ENCODE data around the gene NCSTN. TPM values are rescaled to one million over a fixed set of nuclear protein-coding genes. Genes with fewer than 3 reads are reported as not detected.

NCSTN gene
- total RNA-seq, 1 experiment from 2014 or later = 58.0 TPM

DNA sequence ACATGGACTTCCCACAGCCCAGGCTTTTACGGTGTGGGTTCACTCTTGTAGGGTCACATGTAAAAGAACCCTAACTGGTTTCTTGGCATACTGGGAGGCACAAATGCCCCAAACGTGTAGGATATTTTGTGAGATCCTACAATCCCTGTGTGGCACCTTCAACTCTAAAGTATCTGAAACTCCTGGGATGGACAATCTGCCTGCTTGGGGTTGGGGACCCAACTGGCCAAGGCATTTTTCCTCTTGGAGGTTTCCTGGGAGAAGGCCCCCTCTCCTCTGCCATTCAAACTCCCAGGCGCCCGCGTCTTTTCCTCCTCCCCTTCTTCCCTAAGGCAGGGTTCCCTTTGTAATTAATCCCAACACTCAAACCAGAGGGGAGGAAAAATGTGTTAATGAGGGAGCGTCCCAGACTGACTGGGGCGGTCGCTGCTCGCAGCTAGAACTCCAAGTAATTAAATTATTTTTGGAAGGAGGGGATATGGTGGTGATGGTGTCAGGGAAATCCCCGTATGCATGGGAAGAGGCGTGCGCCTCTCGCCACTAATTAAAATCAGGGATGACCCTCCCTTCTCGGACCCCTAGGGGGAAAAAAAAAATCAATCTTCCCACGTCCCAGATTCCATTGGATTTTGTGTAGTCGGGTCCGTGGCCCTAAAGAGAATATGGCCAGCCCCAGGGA is 56.5 kb downstream of the NCSTN start:
- no peak for DNase-seq (ENCODE audit: low spot score)
- Histone ChIP-seq H3K27me3 (replicated peaks; ENCODE audit: insufficient read depth, low read depth, low read length, poor library complexity) (no peaks in the 10 kb centered on the region), H3K36me3 (ENCODE audit: insufficient read depth, low read length, poor library complexity, severe bottlenecking) (no peaks in the 10 kb centered on the region), H3K9me3 (ENCODE audit: low read depth, low read length, poor library complexity, severe bottlenecking) (no peaks in the 10 kb centered on the region), H3K4me3 (ENCODE audit: low read depth, low read length, poor library complexity, severe bottlenecking) (peak overlapping the region; percentile 96), H3K4me1 (ENCODE audit: insufficient read depth, low read length, poor library complexity, severe bottlenecking) (peaks cover 15% of the 10 kb centered on the region), H3K27ac (ENCODE audit: low read depth, low read length, poor library complexity, severe bottlenecking) (peak overlapping the region; percentile 81)
- ChIA-PET CTCF (no interaction called here), POLR2A (ENCODE audit: low non-redundant PET) (no interaction called here)
- TSS peak; percentile 89 for BruUV-seq (replicated peaks)
- intact Hi-C loops (cut with micrococcal nuclease; ENCODE audit: unreplicated experiment) = no loop called here
- TF ChIP-seq, protein P1, sequence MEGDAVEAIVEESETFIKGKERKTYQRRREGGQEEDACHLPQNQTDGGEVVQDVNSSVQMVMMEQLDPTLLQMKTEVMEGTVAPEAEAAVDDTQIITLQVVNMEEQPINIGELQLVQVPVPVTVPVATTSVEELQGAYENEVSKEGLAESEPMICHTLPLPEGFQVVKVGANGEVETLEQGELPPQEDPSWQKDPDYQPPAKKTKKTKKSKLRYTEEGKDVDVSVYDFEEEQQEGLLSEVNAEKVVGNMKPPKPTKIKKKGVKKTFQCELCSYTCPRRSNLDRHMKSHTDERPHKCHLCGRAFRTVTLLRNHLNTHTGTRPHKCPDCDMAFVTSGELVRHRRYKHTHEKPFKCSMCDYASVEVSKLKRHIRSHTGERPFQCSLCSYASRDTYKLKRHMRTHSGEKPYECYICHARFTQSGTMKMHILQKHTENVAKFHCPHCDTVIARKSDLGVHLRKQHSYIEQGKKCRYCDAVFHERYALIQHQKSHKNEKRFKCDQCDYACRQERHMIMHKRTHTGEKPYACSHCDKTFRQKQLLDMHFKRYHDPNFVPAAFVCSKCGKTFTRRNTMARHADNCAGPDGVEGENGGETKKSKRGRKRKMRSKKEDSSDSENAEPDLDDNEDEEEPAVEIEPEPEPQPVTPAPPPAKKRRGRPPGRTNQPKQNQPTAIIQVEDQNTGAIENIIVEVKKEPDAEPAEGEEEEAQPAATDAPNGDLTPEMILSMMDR (conservative IDR thresholded peaks at IDR 0.05; ENCODE audit: low read depth, low read length) = no peak
- TF ChIP-seq EZH2 (IDR thresholded peaks at IDR 0.05; ENCODE audit: borderline replicate concordance, low read depth, low read length, poor library complexity, severe bottlenecking) = no peak

DNA sequence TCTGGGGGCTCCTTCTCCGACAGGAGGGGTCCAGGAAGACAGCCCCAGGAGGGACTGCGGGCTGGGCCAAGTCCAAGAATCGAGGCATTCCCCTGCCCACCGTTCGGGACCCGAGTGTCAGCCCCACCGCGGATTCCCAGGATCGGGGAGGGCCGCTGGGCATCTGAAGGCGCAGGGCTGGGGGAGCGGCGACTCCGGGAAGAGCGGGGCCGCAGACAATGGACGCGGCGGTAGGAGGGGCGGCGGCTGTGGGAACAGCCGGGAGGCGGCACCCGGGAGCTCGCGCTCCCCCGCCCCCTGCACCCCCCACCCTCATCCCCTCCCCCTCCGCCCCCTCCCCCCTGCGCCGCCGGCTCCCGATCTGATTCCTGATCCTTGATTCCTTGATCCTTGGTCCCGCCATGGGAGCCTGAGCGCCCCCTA is 57.1 kb downstream of the NCSTN start, which contains the start of gene VANGL2:
Gene VANGL2, plus strand, starts transcription at position 342 of the 423 bp plus-strand sequence. CDS start 15,274 bp downstream, outside the sequence.
- intact Hi-C loops (cut with micrococcal nuclease; ENCODE audit: unreplicated experiment) = no loop called here
- Histone ChIP-seq H3K27ac (ENCODE audit: low read depth, low read length, poor library complexity, severe bottlenecking) (peak within 1 kb of the TSS; percentile 90), H3K36me3 (ENCODE audit: insufficient read depth, low read length, poor library complexity, severe bottlenecking) (no peaks in the 10 kb centered on the region), H3K9me3 (ENCODE audit: low read depth, low read length, poor library complexity, severe bottlenecking) (no peaks in the 10 kb centered on the region), H3K4me3 (ENCODE audit: low read depth, low read length, poor library complexity, severe bottlenecking) (peak within 1 kb of the TSS; percentile 96), H3K4me1 (ENCODE audit: insufficient read depth, low read length, poor library complexity, severe bottlenecking) (peaks cover 15% of the 10 kb centered on the region), H3K27me3 (replicated peaks; ENCODE audit: insufficient read depth, low read depth, low read length, poor library complexity) (no peaks in the 10 kb centered on the region)
- TF ChIP-seq, protein P1 (conservative IDR thresholded peaks at IDR 0.05; ENCODE audit: low read depth, low read length) = no peak
- TF ChIP-seq EZH2 (IDR thresholded peaks at IDR 0.05; ENCODE audit: borderline replicate concordance, low read depth, low read length, poor library complexity, severe bottlenecking) = no peak
- CTCF ChIA-PET = no interaction called here
- no TSS peak for BruUV-seq (replicated peaks)
- POLR2A ChIA-PET (ENCODE audit: low non-redundant PET) = no interaction called here
- DNase-seq (ENCODE audit: low spot score) = peak; percentile 78

GRCh38 chr1:160400646-160401486 is 57.7 kb downstream of the NCSTN start:
- Histone ChIP-seq H3K27ac (ENCODE audit: low read depth, low read length, poor library complexity, severe bottlenecking) (peak overlapping the region; percentile 90), H3K4me1 (ENCODE audit: insufficient read depth, low read length, poor library complexity, severe bottlenecking) (peaks cover 15% of the 10 kb centered on the region), H3K36me3 (ENCODE audit: insufficient read depth, low read length, poor library complexity, severe bottlenecking) (no peaks in the 10 kb centered on the region), H3K27me3 (replicated peaks; ENCODE audit: insufficient read depth, low read depth, low read length, poor library complexity) (no peaks in the 10 kb centered on the region), H3K9me3 (ENCODE audit: low read depth, low read length, poor library complexity, severe bottlenecking) (no peaks in the 10 kb centered on the region), H3K4me3 (ENCODE audit: low read depth, low read length, poor library complexity, severe bottlenecking) (peak overlapping the region; percentile 96)
- no TSS peak for BruUV-seq (replicated peaks)
- peak; percentile 55 for DNase-seq (ENCODE audit: low spot score)
- TF ChIP-seq EZH2 (IDR thresholded peaks at IDR 0.05; ENCODE audit: borderline replicate concordance, low read depth, low read length, poor library complexity, severe bottlenecking) = no peak
- TF ChIP-seq, protein P1 (conservative IDR thresholded peaks at IDR 0.05; ENCODE audit: low read depth, low read length) = no peak
- ChIA-PET CTCF (no interaction called here), POLR2A (ENCODE audit: low non-redundant PET) (interaction anchor here (0.7 kb wide), 1 partner anchor 468 kb away, joined by 4 read pairs; no protein-coding TSS in a partner anchor)
- intact Hi-C loops (cut with micrococcal nuclease; ENCODE audit: unreplicated experiment) = no loop called here
